Testis (tissue), 2 donors: ENCODE results near the gene GPR158.

ENCODE experiments used
- CTCF ChIP-seq, 3 experiments: fragments of 450-650 bp in 2 of 3; fragments of 200-600 bp in 1 of 3; sonication (generic) in 1 of 3; IDR thresholded peaks; one replicate each; pipeline ENCODE4 v1.5.1; 2016 to 2019; ENCODE audit warnings: antibody characterized with exemption in 3 of 3, mild to moderate bottlenecking in 2 of 3, moderate library complexity in 1 of 3
- POLR2A ChIP-seq: fragments of 450-650 bp; IDR thresholded peaks from one replicate; pipeline ENCODE4 v1.6.1; 2017; ENCODE audit warnings: antibody characterized with exemption, mild to moderate bottlenecking, moderate library complexity

- TF ChIP-seq CTCF (IDR thresholded peaks at IDR 0.05) (no peak), POLR2A (no peak)
Measured at GRCh38 chr10:25405871-25406270, 231.1 kb downstream of the GPR158 start.
